Kidney (tissue), 14 donors: ENCODE measurements around the gene NR2F1-AS1. TPM values are rescaled to one million over a fixed set of nuclear protein-coding genes. Genes with fewer than 3 reads are reported as not detected.

ENCODE experiments used
- DNase-seq, 5 donors: peaks; one replicate each; pipeline ENCODE4 v3.0.0-alpha.2; 2013 to 2020
- FAIRE-seq: peaks from 2 replicates; lab custom pipeline; 2012; peaks lifted over from hg19 to GRCh38; lab: Jason Lieb, UNC
- H3K27ac ChIP-seq, 2 donors: one replicate each; pipeline ENCODE4 v1.7.0; 2013; ENCODE audit warnings: low read depth in 2 of 2, low read length in 2 of 2, inconsistent platforms in 1 of 2
- H3K27me3 ChIP-seq: one replicate; pipeline ENCODE4 v1.7.1; 2013; ENCODE audit warnings: low read length, inconsistent platforms; ENCODE audit not compliant: control insufficient read depth, insufficient read depth
- H3K36me3 ChIP-seq, 3 donors: one replicate each; pipeline versions ENCODE4 v1.7.0 to v1.7.1; 2013; ENCODE audit warnings: low read length in 3 of 3, control low read depth in 1 of 3, inconsistent platforms in 1 of 3; ENCODE audit not compliant: insufficient read depth in 3 of 3, control insufficient read depth in 2 of 3
- H3K4me1 ChIP-seq, 3 donors: one replicate each; pipeline versions ENCODE4 v1.7.0 to v1.7.1; 2013; ENCODE audit warnings: low read length in 3 of 3, inconsistent platforms in 1 of 3, low read depth in 1 of 3; ENCODE audit not compliant: control insufficient read depth in 2 of 3, insufficient read depth in 2 of 3
- H3K4me3 ChIP-seq, 3 donors: one replicate each; pipeline versions ENCODE4 v1.7.0 to v1.8.1; 2013; ENCODE audit warnings: low read length in 3 of 3, control low read depth in 1 of 3, inconsistent platforms in 1 of 3
- H3K9ac ChIP-seq, 3 donors: one replicate each; pipeline versions ENCODE4 v1.7.0 to v1.7.1; 2013; ENCODE audit warnings: low read length in 3 of 3, control low read depth in 1 of 3, inconsistent platforms in 1 of 3
- H3K9me3 ChIP-seq, 3 donors: one replicate each; pipeline versions ENCODE4 v1.7.0 to v1.7.1; 2013; ENCODE audit warnings: low read length in 3 of 3, control low read depth in 1 of 3, inconsistent platforms in 1 of 3; ENCODE audit not compliant: control insufficient read depth in 2 of 3, insufficient read depth in 1 of 3
- CTCF ChIP-seq: IDR thresholded peaks from 3 replicates; pipeline ENCODE4 v1.5.1; 2012; ENCODE audit warnings: mild to moderate bottlenecking, moderate library complexity, borderline replicate concordance; ENCODE audit not compliant: insufficient read depth; ENCODE audit errors: extremely low read depth
- intact Hi-C: fragments of 100-400 bp; cut with DNase I; formaldehyde crosslinking; loops from one replicate; pipeline ENCODE4 v1.11.1; 2022
- polyA plus RNA-seq: library from polyadenylated mRNA; stranded (reverse); fragments of 350-450 nt; fragmentation: Illumina TruSeq; extraction: RNeasy Lipid Tissue Mini Kit (QIAGEN cat#74804); gene quantifications from one replicate; pipeline ENCODE4 v1.2.3, GENCODE V29; 2014; ENCODE audit warnings: low read depth, low replicate concordance; ENCODE audit not compliant: insufficient read depth
- total RNA-seq: library from RNA; stranded (reverse); fragmentation: NEBNext Ultra II Directional; extraction: Animal tissue kit (Norgen Biotek cat#: 25700); gene quantifications from one replicate; pipeline ENCODE4 v1.2.1, GENCODE V29; 2021
- donor health status: control.
- donor health status: control.
- donor health status: control.
- donor health status: control.
- donor health status: control.
- donor health status: DM: yes; HTN: yes; CAD: no.
- donor health status: Normal renal cell carcinoma (clear cell type).

The NR2F1-AS1 gene
- total and polyA plus RNA-seq, 2 donors from 2014 or later: 13.0 to 16.0 TPM

GRCh38 chr5:93598091-93599000, 17.3 kb upstream of the NR2F1-AS1 start:
- H3K9ac ChIP-seq: no peak overlapping the region
- no peak for TF ChIP-seq CTCF
- FAIRE-seq (no peak), DNase-seq (peak; percentile 50 to 80 (median 64))
- intact Hi-C loops: no loop called here
- no peaks in the 10 kb centered on the region for H3K9me3 ChIP-seq
- peak overlapping the region; percentile 61 to 74 for H3K27ac ChIP-seq
- peaks cover 0 to 8% (median 5%) of the 10 kb centered on the region in 3 donors for H3K4me1 ChIP-seq
- peaks cover 0 to 4% (median 0%) of the 10 kb centered on the region in 3 donors for H3K36me3 ChIP-seq
- peak overlapping the region in 1 of 3 donors; percentile 51 for H3K4me3 ChIP-seq
- no peaks in the 10 kb centered on the region for H3K27me3 ChIP-seq

DNA sequence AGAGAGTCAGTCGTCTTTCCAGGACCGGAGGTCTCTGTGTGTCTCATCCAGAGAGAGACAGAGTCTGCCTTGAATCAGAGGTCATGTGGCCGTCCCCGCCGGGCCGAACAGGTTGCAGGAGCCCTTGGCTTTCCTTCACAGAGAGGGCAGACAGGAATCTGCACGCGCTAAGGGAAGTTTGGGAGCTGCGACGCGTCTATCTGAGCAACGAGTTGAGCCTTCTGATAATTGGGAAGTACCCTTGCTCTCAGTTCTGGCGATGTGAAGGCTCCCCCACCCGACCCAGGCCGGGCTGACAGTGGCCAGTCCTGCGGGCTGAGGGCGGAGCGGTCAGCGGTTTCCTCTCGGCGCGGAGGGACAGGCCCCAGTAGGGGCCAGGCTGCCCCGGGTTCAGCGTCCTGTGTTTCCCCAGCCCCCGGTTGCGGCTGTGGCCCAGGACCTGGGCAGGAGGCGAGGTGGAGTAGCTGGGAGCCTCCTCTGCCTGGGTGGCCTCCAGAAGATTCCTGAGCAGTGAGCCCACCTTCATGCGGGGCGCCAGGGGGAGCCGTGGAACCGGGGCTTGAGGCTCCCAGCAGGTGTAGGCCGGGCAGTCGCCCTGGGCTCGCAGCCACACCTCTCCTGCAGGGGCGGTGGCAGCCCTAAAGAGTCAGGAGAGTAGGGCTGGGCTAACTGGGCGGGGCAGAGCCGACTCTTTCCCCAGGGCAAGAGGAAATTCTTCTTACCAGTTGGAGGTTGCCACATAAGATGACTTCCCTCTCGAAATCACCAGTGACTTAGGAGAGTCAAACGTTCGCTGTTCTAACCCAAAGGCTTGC, 15.9 kb upstream of the NR2F1-AS1 start:
- no peak for TF ChIP-seq CTCF
- peak; percentile 38 to 73 (median 54) for DNase-seq
- no peak overlapping the region for H3K4me3 ChIP-seq
- intact Hi-C loops: no loop called here
- peak overlapping the region in 1 of 2 donors; percentile 15 for H3K27ac ChIP-seq
- H3K27me3 ChIP-seq: no peaks in the 10 kb centered on the region
- no peak for FAIRE-seq
- peaks cover 0 to 4% (median 0%) of the 10 kb centered on the region in 3 donors for H3K36me3 ChIP-seq
- no peaks in the 10 kb centered on the region for H3K9me3 ChIP-seq
- H3K9ac ChIP-seq: no peak overlapping the region
- H3K4me1 ChIP-seq: peaks cover 2 to 8% (median 5%) of the 10 kb centered on the region in 3 donors

GRCh38 chr5:93596310-93596675, 15.3 kb upstream of the NR2F1-AS1 start:
- Histone ChIP-seq H3K27ac (no peak overlapping the region), H3K27me3 (no peaks in the 10 kb centered on the region), H3K4me3 (no peak overlapping the region), H3K9me3 (no peaks in the 10 kb centered on the region), H3K4me1 (peaks cover 4 to 8% (median 7%) of the 10 kb centered on the region in 3 donors), H3K9ac (no peak overlapping the region), H3K36me3 (peaks cover 0 to 4% (median 0%) of the 10 kb centered on the region in 3 donors)
- no peak for FAIRE-seq
- TF ChIP-seq CTCF: no peak
- DNase-seq: peak in 3 of 5 donors; percentile 17 to 75 (median 73)
- intact Hi-C loops: no loop called here
